ENCODE data around the gene PIGS. TPM values are rescaled to one million over a fixed set of nuclear protein-coding genes. Genes with fewer than 3 reads are reported as not detected.

The PIGS gene
- total RNA-seq, 3 donors from 2014 or later = 35.4 to 63.5 (median 53.3) TPM

DNA sequence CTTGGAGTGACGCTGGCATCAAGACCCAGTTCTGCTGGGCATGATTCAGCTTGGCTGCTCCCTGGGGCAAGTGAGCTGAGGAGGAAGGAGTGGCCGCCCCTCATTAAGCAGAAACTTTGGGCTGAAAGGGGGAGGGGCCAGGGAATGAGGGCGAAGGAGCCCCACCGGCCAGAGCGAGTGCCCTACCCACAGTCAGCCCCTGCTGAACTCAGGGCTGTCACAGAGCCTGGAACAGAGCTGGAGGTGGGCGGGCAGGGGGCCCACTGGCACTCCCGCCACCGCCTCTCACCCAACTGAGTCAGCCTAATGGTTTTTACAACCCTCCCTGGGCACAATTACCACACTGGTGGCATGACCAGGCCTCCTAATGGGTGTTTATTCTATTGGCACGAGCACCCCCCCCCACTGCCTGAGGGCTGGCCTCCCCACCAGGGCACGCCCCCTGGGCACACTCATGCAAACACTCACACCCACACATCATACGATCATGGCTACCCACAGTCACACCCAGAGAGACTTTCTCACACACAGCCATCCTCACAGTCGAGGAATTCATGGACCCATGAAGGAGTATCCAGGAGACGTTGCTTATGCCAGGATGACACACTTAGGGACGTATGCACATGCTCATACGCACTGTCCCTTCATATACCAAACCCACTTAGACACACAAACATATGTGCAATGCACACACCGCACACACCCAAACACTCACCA lies 38.1 kb downstream of the PIGS start:
- no peaks in the 10 kb centered on the region for H3K36me3 ChIP-seq

DNA sequence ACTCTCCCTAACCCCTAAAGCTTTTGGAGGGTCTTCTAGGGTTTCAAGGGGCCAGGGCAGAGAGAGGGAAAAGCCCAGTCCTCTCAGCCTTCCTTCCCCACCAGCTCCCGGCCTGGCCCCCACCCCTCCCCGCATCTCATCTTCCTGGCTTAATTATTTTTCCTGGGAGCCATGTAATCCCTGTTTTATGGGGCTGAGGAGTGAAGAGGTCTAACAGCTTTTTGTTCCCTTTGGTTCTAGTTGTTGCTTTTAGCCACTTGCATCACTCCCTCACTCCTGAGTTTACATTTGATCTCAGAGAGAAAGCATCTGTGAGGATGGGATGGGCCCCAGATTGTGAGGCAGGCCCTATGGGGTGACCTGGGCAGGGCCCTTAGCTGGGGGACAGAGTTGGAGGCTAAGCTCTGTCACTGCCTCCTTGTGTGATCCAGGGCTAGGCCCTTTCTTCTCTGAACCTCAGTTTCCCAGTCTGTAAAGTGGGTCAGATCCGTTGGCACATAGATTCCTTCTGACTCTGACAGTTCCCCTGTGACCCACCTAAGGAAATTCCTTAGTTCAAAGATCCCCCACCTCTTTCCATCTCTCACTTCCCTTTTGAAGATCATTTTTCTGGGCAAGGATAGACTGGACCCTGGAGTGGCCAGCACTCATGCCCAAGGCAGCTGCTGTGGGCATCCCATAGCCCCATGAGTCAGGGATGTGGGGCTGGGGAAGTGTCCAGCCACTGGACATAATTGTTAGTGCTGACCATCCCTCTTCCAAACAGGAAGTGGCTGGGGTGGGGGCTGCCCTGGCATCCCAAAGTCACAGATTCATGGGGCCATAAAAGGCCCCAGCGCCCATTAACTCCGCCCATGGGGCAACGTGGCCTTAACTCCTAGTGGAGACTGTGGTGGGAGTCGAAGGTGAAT lies 39.0 kb downstream of the PIGS start:
- H3K9me3 ChIP-seq = no peaks in the 10 kb centered on the region
- no peak overlapping the region for H3K4me3 ChIP-seq
- intact Hi-C loops (cut with DNase I; ENCODE audit: low total_unique reads) = no loop called here
- H3K4me1 ChIP-seq = peaks cover 0 to 4% of the 10 kb centered on the region in 2 donors
- no peak for DNase-seq (ENCODE audit: low spot score in 2 of 2)
- TF ChIP-seq POLR2A (IDR thresholded peaks at IDR 0.05) (no peak), POLR2AphosphoS5 (IDR thresholded peaks at IDR 0.05) (no peak)
- TF ChIP-seq, protein P1, sequence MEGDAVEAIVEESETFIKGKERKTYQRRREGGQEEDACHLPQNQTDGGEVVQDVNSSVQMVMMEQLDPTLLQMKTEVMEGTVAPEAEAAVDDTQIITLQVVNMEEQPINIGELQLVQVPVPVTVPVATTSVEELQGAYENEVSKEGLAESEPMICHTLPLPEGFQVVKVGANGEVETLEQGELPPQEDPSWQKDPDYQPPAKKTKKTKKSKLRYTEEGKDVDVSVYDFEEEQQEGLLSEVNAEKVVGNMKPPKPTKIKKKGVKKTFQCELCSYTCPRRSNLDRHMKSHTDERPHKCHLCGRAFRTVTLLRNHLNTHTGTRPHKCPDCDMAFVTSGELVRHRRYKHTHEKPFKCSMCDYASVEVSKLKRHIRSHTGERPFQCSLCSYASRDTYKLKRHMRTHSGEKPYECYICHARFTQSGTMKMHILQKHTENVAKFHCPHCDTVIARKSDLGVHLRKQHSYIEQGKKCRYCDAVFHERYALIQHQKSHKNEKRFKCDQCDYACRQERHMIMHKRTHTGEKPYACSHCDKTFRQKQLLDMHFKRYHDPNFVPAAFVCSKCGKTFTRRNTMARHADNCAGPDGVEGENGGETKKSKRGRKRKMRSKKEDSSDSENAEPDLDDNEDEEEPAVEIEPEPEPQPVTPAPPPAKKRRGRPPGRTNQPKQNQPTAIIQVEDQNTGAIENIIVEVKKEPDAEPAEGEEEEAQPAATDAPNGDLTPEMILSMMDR (IDR thresholded peaks at IDR 0.05) = no peak
- H3K27ac ChIP-seq = no peak overlapping the region
- H3K36me3 ChIP-seq = no peaks in the 10 kb centered on the region
- no peaks in the 10 kb centered on the region for H3K27me3 ChIP-seq

More for the DNA sequence above, 38.1 kb downstream of the PIGS start:
- H3K9me3 ChIP-seq = no peaks in the 10 kb centered on the region
- no peak overlapping the region for H3K4me3 ChIP-seq
- no peak for DNase-seq (ENCODE audit: low spot score in 2 of 2)
- no peaks in the 10 kb centered on the region for H3K27me3 ChIP-seq
- H3K4me1 ChIP-seq = no peaks in the 10 kb centered on the region
- H3K27ac ChIP-seq = no peak overlapping the region
- intact Hi-C loops (cut with DNase I; ENCODE audit: low total_unique reads) = no loop called here
- TF ChIP-seq POLR2AphosphoS5 (IDR thresholded peaks at IDR 0.05) = no peak
- TF ChIP-seq, protein P1 (IDR thresholded peaks at IDR 0.05) = no peak
- no peak for TF ChIP-seq POLR2A (IDR thresholded peaks at IDR 0.05)

DNA sequence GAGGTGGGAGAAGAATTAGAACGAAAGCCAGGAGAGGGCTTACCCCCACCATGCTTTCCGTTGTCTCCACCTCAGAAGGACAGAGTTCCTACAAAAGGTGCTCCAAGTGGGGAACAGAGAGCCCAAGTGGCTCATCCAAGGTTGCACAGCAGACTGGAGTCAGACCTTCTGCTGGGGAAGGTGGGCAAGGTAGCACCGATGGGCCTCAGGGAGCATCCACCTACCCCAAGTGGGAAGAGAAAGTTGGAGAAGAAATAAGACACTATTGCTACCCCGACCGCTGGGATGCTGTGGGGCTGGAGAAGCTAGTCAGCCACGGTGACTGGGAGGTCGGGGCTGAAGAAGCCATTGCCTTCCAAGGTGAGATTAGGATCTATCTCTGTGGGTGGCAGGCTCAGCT lies 40.4 kb downstream of the PIGS start:
- intact Hi-C loops (cut with DNase I; ENCODE audit: low total_unique reads) = no loop called here

DNA sequence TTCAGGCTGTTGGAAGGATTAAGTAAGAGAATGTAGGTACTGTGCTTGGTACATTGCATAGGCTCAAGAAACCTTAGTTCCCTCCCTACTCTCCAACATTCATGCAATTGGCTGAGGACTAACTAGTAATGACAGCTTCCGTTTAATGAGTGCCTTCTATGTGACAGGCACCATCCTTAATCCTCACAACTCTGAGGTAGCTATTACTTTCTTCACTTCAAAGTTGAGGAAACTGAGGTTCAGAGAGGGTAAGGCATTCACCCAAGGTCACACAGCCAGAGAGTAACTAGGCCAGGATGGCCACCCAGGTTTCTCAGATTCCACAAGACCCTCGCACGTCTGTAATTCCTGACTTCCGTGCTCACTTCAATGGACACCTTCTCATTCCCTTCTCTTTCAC lies 41.1 kb downstream of the PIGS start:
- intact Hi-C loops (cut with DNase I; ENCODE audit: low total_unique reads) = no loop called here
- Histone ChIP-seq H3K27ac (no peak overlapping the region), H3K4me1 (peaks cover 0 to 9% of the 10 kb centered on the region in 2 donors), H3K36me3 (no peaks in the 10 kb centered on the region), H3K27me3 (no peaks in the 10 kb centered on the region), H3K9me3 (no peaks in the 10 kb centered on the region), H3K4me3 (no peak overlapping the region)
- no peak for TF ChIP-seq POLR2AphosphoS5 (IDR thresholded peaks at IDR 0.05)
- no peak for TF ChIP-seq POLR2A (IDR thresholded peaks at IDR 0.05)
- TF ChIP-seq, protein P1 (IDR thresholded peaks at IDR 0.05) = no peak
- DNase-seq (ENCODE audit: low spot score in 2 of 2) = no peak

More for the DNA sequence above, 40.4 kb downstream of the PIGS start:
- TF ChIP-seq POLR2AphosphoS5 (IDR thresholded peaks at IDR 0.05) (no peak), POLR2A (IDR thresholded peaks at IDR 0.05) (no peak)
- TF ChIP-seq, protein P1 (IDR thresholded peaks at IDR 0.05) = no peak
- Histone ChIP-seq H3K4me1 (peaks cover 0 to 9% of the 10 kb centered on the region in 2 donors), H3K9me3 (no peaks in the 10 kb centered on the region), H3K4me3 (no peak overlapping the region), H3K27me3 (no peaks in the 10 kb centered on the region), H3K36me3 (no peaks in the 10 kb centered on the region), H3K27ac (no peak overlapping the region)
- DNase-seq (ENCODE audit: low spot score in 2 of 2) = no peak

DNA sequence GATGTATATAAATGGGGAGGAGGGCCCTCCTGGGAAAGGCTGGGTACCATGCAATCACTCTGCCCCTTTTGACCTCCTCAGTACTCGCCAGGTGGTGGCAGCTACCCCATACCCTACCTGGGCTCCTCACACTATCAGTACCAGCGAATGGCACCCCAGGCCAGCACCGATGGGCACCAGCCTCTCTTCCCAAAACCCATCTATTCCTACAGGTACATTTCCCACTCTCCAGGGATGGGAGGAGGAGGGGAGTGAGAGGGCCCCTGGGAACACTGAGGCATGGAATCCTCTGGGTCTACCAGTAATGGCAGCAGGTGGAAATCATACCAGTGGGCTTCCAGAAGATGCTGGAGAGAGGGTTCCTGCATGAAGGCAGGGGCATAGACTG lies 42.3 kb downstream of the PIGS start:
- no peak for TF ChIP-seq POLR2AphosphoS5 (IDR thresholded peaks at IDR 0.05)
- TF ChIP-seq POLR2A (IDR thresholded peaks at IDR 0.05) = no peak
- TF ChIP-seq, protein P1 (IDR thresholded peaks at IDR 0.05) = no peak
- no peak for DNase-seq (ENCODE audit: low spot score in 2 of 2)
- intact Hi-C loops (cut with DNase I; ENCODE audit: low total_unique reads) = no loop called here
- Histone ChIP-seq H3K4me3 (no peak overlapping the region), H3K9me3 (no peaks in the 10 kb centered on the region), H3K27ac (no peak overlapping the region), H3K27me3 (no peaks in the 10 kb centered on the region), H3K36me3 (no peaks in the 10 kb centered on the region), H3K4me1 (peaks cover 0 to 9% of the 10 kb centered on the region in 2 donors)

Data from breast epithelium (tissue), 4 donors.